Right atrium auricular region (tissue), 2 donors: ENCODE measurements around the gene PTPN22. TPM values are rescaled to one million over a fixed set of nuclear protein-coding genes. Genes with fewer than 3 reads are reported as not detected.

Experiments
- DNase-seq: peaks from one replicate; pipeline ENCODE4 v3.0.0-alpha.2; 2019; ENCODE audit warnings: low spot score
- H3K27ac ChIP-seq, 2 donors: fragments of 200-600 bp; sonication (generic); 1 replicate in 1 of 2; 2 replicates in 1 of 2; pipeline ENCODE4 v1.5.1; 2016 to 2019
- H3K27me3 ChIP-seq, 2 donors: fragments of 200-600 bp; sonication (generic); one replicate each; pipeline versions ENCODE4 v1.5.1 to v1.6.0; 2017 to 2019
- H3K36me3 ChIP-seq: fragments of 200-600 bp; sonication (generic); one replicate; pipeline ENCODE4 v1.5.1; 2016
- H3K4me1 ChIP-seq, 2 donors: fragments of 200-600 bp; sonication (generic); one replicate each; pipeline versions ENCODE4 v1.5.1 to v1.6.0; 2017 to 2019
- H3K4me3 ChIP-seq, 2 donors: fragments of 200-600 bp; sonication (generic); 1 replicate in 1 of 2; 2 replicates in 1 of 2; pipeline ENCODE4 v1.5.1; 2017 to 2019; ENCODE audit warnings: mild to moderate bottlenecking in 1 of 2, moderate library complexity in 1 of 2
- H3K9me3 ChIP-seq, 2 donors: fragments of 200-600 bp; sonication (generic); one replicate each; pipeline ENCODE4 v1.5.1; 2019
- total RNA-seq, 2 donors: library from RNA; depleted of rRNA; stranded (reverse); fragments of >200 nt; gene quantifications; one replicate each; pipeline ENCODE4 v1.1.0, GENCODE V29; 2016
- TF ChIP-seq, protein P1 (sequence below), 2 donors: fragments of 200-600 bp; sonication (generic); IDR thresholded peaks; one replicate each; pipeline ENCODE4 v1.5.1; 2019; ENCODE audit warnings: antibody characterized with exemption in 2 of 2

Gene PTPN22
- total RNA-seq, 2 donors from 2014 or later, result 0.33 to 2.0 TPM

DNA sequence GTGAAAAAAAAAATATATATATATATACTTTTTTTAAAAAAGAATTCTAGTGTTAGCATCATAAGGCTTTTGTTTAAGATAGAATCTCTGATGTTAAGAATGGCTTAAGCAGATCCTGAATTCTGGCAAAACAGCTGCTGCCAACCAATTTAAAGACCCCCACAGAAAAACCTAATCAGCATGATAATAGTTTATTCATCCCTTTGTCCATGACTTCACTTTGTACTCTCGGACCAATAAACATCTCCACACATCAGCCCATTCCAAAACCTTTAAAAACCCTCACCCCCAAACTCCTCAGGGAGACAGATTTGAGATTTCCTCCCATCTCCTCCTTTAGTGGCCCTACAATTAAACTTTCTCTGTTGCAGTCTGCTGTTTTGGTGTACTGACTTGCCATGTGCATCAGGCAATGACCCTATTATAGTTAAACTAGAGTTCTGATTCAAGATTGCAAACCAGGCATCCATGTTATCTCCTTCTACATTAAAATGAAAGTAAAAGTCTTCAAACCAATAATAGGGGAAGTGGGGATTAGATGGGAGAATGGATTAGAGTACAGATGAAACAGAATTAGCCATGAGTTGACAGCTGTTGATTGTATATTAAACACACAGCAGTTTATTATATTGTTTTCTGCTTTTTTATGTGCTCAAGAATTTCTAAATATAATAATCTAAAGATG is 102.5 kb downstream of the PTPN22 start:
- H3K9me3 ChIP-seq, result no peaks in the 10 kb centered on the region
- TF ChIP-seq, protein P1, sequence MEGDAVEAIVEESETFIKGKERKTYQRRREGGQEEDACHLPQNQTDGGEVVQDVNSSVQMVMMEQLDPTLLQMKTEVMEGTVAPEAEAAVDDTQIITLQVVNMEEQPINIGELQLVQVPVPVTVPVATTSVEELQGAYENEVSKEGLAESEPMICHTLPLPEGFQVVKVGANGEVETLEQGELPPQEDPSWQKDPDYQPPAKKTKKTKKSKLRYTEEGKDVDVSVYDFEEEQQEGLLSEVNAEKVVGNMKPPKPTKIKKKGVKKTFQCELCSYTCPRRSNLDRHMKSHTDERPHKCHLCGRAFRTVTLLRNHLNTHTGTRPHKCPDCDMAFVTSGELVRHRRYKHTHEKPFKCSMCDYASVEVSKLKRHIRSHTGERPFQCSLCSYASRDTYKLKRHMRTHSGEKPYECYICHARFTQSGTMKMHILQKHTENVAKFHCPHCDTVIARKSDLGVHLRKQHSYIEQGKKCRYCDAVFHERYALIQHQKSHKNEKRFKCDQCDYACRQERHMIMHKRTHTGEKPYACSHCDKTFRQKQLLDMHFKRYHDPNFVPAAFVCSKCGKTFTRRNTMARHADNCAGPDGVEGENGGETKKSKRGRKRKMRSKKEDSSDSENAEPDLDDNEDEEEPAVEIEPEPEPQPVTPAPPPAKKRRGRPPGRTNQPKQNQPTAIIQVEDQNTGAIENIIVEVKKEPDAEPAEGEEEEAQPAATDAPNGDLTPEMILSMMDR (IDR thresholded peaks at IDR 0.05), result no peak
- no peaks in the 10 kb centered on the region for H3K4me1 ChIP-seq
- H3K36me3 ChIP-seq, result peaks cover 24% of the 10 kb centered on the region
- H3K27ac ChIP-seq, result no peak overlapping the region
- DNase-seq, result no peak
- H3K4me3 ChIP-seq, result no peak overlapping the region
- H3K27me3 ChIP-seq, result no peaks in the 10 kb centered on the region

DNA sequence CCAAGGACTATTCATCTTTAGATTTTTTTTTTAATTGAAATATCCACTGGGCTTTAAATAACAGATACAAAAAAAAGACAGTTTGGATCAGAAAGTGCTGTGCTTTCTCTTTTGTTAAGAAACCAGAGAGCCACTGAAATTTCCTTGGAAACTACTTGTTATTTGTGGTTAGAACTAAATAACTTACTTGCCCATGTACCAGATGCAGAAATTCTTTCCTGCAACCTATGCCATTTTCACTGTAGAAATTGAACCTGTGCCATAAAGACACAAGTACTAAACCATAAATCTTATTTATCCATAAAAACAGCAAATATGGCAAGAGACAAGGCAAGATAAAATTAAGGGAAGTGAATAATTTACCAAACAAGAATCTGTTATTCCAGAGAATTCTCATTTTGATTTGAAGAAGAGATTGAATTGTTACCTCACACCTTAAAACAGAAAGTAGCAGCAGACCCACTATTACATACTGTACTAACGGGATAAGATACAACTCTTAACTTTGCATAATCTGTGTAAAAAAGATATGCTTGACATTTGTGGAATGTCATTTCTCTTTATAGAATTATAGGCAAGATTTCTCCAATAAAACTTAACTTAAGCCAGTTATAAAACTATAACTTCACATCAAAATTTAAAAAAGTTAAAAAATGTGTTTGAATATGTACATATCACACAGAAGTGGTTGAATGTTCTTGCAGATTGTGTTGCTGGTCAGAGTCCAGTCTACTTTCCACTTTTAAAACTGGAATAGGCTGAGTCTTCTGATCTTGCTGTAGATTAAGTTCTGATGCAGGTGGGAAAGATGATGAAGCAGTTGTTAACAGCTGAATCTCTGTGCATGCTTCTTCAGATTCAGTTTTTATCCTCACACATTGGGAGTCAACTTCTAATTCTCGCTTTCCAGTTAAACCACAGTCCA is 105.9 kb downstream of the PTPN22 start:
- TF ChIP-seq, protein P1 (IDR thresholded peaks at IDR 0.05), result no peak
- H3K4me3 ChIP-seq, result no peak overlapping the region

More for the DNA sequence above, 105.9 kb downstream of the PTPN22 start:
- DNase-seq, result no peak
- H3K36me3 ChIP-seq, result peaks cover 24% of the 10 kb centered on the region
- no peaks in the 10 kb centered on the region for H3K9me3 ChIP-seq
- H3K27ac ChIP-seq, result no peak overlapping the region
- H3K4me1 ChIP-seq, result no peaks in the 10 kb centered on the region
- no peaks in the 10 kb centered on the region for H3K27me3 ChIP-seq

Other genes starting within 250 kb of the PTPN22 start
- 10 to 100 TPM in 1 of 2 donors, 1 to 10 TPM in 1; 8.6 to 12.4 TPM for gene PHTF1, start 112.2 kb downstream of the PTPN22 start, total RNA-seq
- gene RSBN1, start 59.2 kb downstream of the PTPN22 start, total RNA-seq, result 10 to 100 TPM in 1 of 2 donors, 1 to 10 TPM in 1; 9.6 to 13.9 TPM
- gene BCL2L15, start 15.9 kb upstream of the PTPN22 start, total RNA-seq, result under 1 TPM in 1 of 2 donors, not detected in 1; 0.08 TPM
- 1 to 10 TPM; 8.3 to 9.6 TPM for gene AP4B1, start 33.1 kb upstream of the PTPN22 start, total RNA-seq
- 1 to 10 TPM; 1.4 to 2.4 TPM for gene DCLRE1B, start 33.6 kb upstream of the PTPN22 start, total RNA-seq
- gene HIPK1, start 57.6 kb upstream of the PTPN22 start, total RNA-seq, result 10 to 100 TPM; 50.1 to 58.1 TPM
- gene OLFML3, start 107.8 kb upstream of the PTPN22 start, total RNA-seq, result 10 to 100 TPM; 22.4 to 28.6 TPM